Loucy (cell line): Measurements from ENCODE around the gene NLRC3.

Experiments
- H2AFZ ChIP-seq: fragments of 200-600 bp; sonication (generic); 2 replicates; pipeline ENCODE4 v1.6.0; 2016; ENCODE audit warnings: antibody characterized with exemption, mild to moderate bottlenecking, low read length, moderate library complexity
- H3F3A ChIP-seq: fragments of 200-600 bp; 2 replicates; pipeline ENCODE4 v1.6.0; 2016; ENCODE audit warnings: antibody characterized with exemption, low read depth, mild to moderate bottlenecking
- H3K27me3 ChIP-seq: fragments of 200-600 bp; sonication (generic); 2 replicates; pipeline ENCODE4 v1.6.1; 2014; ENCODE audit warnings: low read length, mild to moderate bottlenecking; ENCODE audit not compliant: insufficient read depth, poor library complexity, severe bottlenecking
- H3K36me3 ChIP-seq: fragments of 200-600 bp; sonication (generic); 2 replicates; pipeline ENCODE4 v1.6.1; 2016; ENCODE audit warnings: low read length; ENCODE audit not compliant: insufficient read depth
- H3K4me1 ChIP-seq: fragments of 200-600 bp; sonication (generic); 2 replicates; pipeline ENCODE4 v1.5.1; 2014; ENCODE audit warnings: low read length, mild to moderate bottlenecking; ENCODE audit not compliant: insufficient read depth, poor library complexity, severe bottlenecking
- H3K4me2 ChIP-seq: fragments of 200-600 bp; sonication (generic); 2 replicates; pipeline ENCODE4 v1.6.0; 2014; ENCODE audit warnings: antibody characterized with exemption, low read length, low read depth, mild to moderate bottlenecking; ENCODE audit not compliant: poor library complexity, severe bottlenecking
- H3K4me3 ChIP-seq: fragments of 200-600 bp; sonication (generic); 2 replicates; pipeline ENCODE4 v1.5.1; 2014; ENCODE audit warnings: low read length, mild to moderate bottlenecking, mixed read lengths; ENCODE audit not compliant: poor library complexity, severe bottlenecking
- H3K79me2 ChIP-seq: fragments of 200-600 bp; sonication (generic); 2 replicates; pipeline ENCODE4 v1.6.1; 2014; ENCODE audit warnings: low read length; ENCODE audit not compliant: insufficient read depth
- H3K9ac ChIP-seq: fragments of 200-600 bp; sonication (generic); 2 replicates; pipeline ENCODE4 v1.6.0; 2014; ENCODE audit warnings: mild to moderate bottlenecking, low read depth, low read length, moderate library complexity; ENCODE audit not compliant: poor library complexity, severe bottlenecking
- H3K9me2 ChIP-seq: fragments of 200-600 bp; sonication (generic); replicated peaks from 2 replicates; pipeline ENCODE4 v1.6.1; 2016; ENCODE audit warnings: low read depth, low read length, mixed read lengths
- H3K9me3 ChIP-seq: fragments of 200-600 bp; sonication (generic); 2 replicates; pipeline ENCODE4 v1.6.1; 2014; ENCODE audit warnings: mild to moderate bottlenecking, antibody characterized with exemption, low read length, low read depth; ENCODE audit not compliant: insufficient read depth
- H4K20me1 ChIP-seq: fragments of 200-600 bp; sonication (generic); 2 replicates; pipeline ENCODE4 v1.6.0; 2014; ENCODE audit warnings: antibody characterized with exemption, low read length, mild to moderate bottlenecking; ENCODE audit not compliant: insufficient read depth, poor library complexity, severe bottlenecking
- EZH2phosphoT487 ChIP-seq: fragments of 200-600 bp; IDR thresholded peaks from 2 replicates; pipeline ENCODE4 v1.6.1; 2018; ENCODE audit warnings: antibody characterized with exemption, mild to moderate bottlenecking, moderate library complexity, borderline replicate concordance
- TF ChIP-seq, protein P1 (sequence below): fragments of 200-600 bp; sonication (generic); conservative IDR thresholded peaks from 2 replicates; pipeline ENCODE4 v1.5.1; 2014; ENCODE audit warnings: mild to moderate bottlenecking, antibody characterized with exemption, low read length

NLRC3 gene

GRCh38 chr16:3597226-3597625 is 20.0 kb upstream of the NLRC3 start:
- H3K4me2 ChIP-seq: no peak overlapping the region
- no peak overlapping the region for H3K4me3 ChIP-seq
- H2AFZ ChIP-seq: no peak overlapping the region
- no peaks in the 10 kb centered on the region for H4K20me1 ChIP-seq
- no peaks in the 10 kb centered on the region for H3K9me2 ChIP-seq
- no peaks in the 10 kb centered on the region for H3K36me3 ChIP-seq
- H3K79me2 ChIP-seq: no peaks in the 10 kb centered on the region
- no peak overlapping the region for H3K9ac ChIP-seq
- no peaks in the 10 kb centered on the region for H3K4me1 ChIP-seq
- H3K27me3 ChIP-seq: no peaks in the 10 kb centered on the region
- H3K9me3 ChIP-seq: no peaks in the 10 kb centered on the region
- TF ChIP-seq, protein P1, sequence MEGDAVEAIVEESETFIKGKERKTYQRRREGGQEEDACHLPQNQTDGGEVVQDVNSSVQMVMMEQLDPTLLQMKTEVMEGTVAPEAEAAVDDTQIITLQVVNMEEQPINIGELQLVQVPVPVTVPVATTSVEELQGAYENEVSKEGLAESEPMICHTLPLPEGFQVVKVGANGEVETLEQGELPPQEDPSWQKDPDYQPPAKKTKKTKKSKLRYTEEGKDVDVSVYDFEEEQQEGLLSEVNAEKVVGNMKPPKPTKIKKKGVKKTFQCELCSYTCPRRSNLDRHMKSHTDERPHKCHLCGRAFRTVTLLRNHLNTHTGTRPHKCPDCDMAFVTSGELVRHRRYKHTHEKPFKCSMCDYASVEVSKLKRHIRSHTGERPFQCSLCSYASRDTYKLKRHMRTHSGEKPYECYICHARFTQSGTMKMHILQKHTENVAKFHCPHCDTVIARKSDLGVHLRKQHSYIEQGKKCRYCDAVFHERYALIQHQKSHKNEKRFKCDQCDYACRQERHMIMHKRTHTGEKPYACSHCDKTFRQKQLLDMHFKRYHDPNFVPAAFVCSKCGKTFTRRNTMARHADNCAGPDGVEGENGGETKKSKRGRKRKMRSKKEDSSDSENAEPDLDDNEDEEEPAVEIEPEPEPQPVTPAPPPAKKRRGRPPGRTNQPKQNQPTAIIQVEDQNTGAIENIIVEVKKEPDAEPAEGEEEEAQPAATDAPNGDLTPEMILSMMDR: no peak
- TF ChIP-seq EZH2phosphoT487: no peak
- no peaks in the 10 kb centered on the region for H3F3A ChIP-seq

GRCh38 chr16:3596101-3596861 is 19.1 kb upstream of the NLRC3 start:
- H3K36me3 ChIP-seq: no peaks in the 10 kb centered on the region
- no peaks in the 10 kb centered on the region for H3F3A ChIP-seq

DNA sequence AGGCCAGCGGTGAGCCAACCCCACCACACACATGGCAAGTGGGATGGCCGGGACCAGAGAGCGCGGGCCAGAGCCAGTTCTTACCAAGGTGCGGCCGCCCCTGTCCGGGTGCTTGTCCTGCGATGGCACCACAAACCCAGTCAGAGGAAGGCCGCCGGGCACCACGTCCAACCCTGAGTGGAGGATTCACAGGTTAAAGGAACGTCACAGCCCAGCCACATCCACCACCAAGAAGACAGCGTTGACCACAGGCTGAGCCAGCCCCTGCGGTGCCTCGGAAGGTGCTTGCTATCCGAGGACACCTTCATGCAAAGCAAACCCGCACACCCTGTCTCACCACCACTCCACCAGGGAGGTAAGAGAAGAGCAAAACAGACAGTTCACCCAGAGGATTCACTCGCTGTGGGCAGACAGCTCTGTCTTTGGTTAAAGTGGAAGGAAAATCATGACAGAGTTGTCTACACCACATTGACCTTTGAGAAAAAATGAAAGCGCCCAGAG is 18.4 kb upstream of the NLRC3 start:
- H3K9me2 ChIP-seq: no peaks in the 10 kb centered on the region
- no peak overlapping the region for H2AFZ ChIP-seq
- H3K9ac ChIP-seq: no peak overlapping the region
- H3F3A ChIP-seq: no peaks in the 10 kb centered on the region
- no peak overlapping the region for H3K4me2 ChIP-seq
- no peaks in the 10 kb centered on the region for H3K27me3 ChIP-seq
- no peak for TF ChIP-seq EZH2phosphoT487
- TF ChIP-seq, protein P1: no peak
- no peaks in the 10 kb centered on the region for H3K9me3 ChIP-seq
- no peaks in the 10 kb centered on the region for H4K20me1 ChIP-seq
- no peaks in the 10 kb centered on the region for H3K36me3 ChIP-seq
- H3K79me2 ChIP-seq: no peaks in the 10 kb centered on the region
- H3K4me3 ChIP-seq: no peak overlapping the region
- no peaks in the 10 kb centered on the region for H3K4me1 ChIP-seq

More at GRCh38 chr16:3596101-3596861, 19.1 kb upstream of the NLRC3 start:
- Histone ChIP-seq H3K4me1 (no peaks in the 10 kb centered on the region), H3K9ac (no peak overlapping the region), H4K20me1 (no peaks in the 10 kb centered on the region), H3K79me2 (no peaks in the 10 kb centered on the region), H3K9me2 (no peaks in the 10 kb centered on the region), H3K4me2 (no peak overlapping the region), H3K9me3 (no peaks in the 10 kb centered on the region), H2AFZ (no peak overlapping the region), H3K27me3 (no peaks in the 10 kb centered on the region), H3K4me3 (no peak overlapping the region)
- TF ChIP-seq EZH2phosphoT487: no peak
- TF ChIP-seq, protein P1: no peak
